AG09319 (cell line): ENCODE results near the gene ST8SIA4.

Experiments
- DNase-seq: peaks from one replicate; pipeline ENCODE4 v3.0.0-alpha.2; 2010; ENCODE audit warnings: low read depth; ENCODE audit errors: extremely low read depth
- CTCF ChIP-seq: IDR thresholded peaks from 2 replicates; pipeline ENCODE4 v1.5.1; 2011; ENCODE audit warnings: low read depth, mild to moderate bottlenecking, inconsistent platforms, low read length, moderate library complexity

Gene ST8SIA4

GRCh38 chr5:100896054-100896453 is 7.0 kb downstream of the ST8SIA4 start:
- DNase-seq = no peak
- TF ChIP-seq CTCF = no peak

DNA sequence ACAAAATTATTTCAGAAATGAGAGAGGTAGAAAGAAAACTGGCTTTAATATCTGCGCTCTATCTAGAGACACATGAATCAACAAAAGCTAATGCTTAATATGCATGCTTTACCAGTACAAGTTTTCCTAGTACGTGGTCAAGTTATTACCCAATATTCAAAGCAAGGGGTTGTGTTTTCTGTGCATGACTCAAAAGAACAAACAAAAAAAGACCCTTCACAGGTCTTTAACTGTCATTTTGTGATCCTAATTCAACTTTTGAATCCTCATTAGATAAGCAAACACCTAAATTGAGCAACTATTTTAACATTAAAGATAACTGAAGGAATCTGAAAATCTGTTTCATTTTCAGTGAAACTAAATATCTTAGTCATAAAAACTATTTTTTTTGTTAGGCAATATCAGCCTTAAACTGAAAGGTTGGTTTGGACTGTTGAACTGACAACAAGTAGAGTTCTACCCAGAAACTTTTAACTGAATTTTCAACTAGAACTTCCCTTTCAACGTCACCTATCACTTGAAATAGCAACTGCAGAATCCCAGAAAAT is 12.5 kb downstream of the ST8SIA4 start:
- DNase-seq = no peak

GRCh38 chr5:100889896-100890295 is 13.2 kb downstream of the ST8SIA4 start:
- no peak for DNase-seq
- no peak for TF ChIP-seq CTCF

More for the DNA sequence above, 12.5 kb downstream of the ST8SIA4 start:
- TF ChIP-seq CTCF = no peak

GRCh38 chr5:100889165-100889743 is 13.8 kb downstream of the ST8SIA4 start:
- no peak for DNase-seq

DNA sequence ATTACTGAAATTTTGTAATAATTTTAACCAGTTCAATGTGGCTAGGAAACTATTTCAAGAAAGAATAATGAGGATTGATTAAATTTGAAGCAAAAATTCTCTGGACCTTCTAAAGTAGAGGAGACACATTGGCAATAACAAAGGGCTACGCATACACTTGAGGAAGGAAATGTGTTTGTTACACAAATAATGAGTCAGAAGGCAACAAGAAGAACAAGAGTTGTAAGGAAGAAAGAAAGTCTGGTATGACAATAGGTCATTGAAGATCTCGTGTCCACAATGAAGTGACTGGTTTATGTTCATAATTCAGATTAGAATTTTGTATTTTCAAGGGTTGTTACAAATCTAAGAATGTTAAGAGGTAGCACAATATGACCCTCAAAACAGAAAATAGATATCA is 25.8 kb downstream of the ST8SIA4 start:
- TF ChIP-seq CTCF = no peak
- no peak for DNase-seq

More at GRCh38 chr5:100889165-100889743, 13.8 kb downstream of the ST8SIA4 start:
- TF ChIP-seq CTCF = no peak

DNA sequence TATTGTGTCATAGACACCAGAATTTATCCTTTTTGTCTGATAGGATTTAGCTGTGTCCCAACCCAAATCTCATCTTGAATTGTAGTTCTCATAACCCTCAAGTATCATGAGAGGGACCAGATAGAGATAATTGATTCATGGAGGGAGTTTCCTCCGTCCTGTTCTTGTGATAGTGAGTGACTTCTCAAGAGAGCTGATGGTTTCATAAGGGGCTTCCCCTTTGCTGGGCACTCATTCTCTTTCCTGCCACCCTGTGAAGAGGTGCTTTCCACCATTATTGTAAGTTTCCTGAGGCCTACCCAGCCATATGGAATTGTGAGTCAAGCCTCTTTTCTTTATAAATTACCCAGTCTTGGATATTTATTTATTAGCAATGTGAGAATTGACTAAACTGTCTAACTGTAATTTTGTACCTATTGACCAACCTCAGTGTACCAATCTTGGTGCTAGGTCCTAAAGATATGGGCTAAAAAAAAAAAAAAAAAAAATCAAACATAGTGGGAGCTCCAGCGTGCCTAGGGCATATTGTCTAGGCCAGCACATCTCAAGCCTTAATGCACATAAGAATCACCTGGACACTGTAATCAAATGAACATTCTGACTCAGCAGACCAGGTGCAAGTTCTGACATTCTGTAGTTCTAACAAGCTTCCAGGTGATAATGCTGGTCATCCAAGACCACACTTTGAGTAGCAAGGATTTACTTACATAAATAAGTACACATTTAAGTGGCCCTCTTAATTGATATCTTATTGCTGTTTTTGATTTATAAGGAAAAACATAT is 30.5 kb downstream of the ST8SIA4 start:
- TF ChIP-seq CTCF = no peak
- DNase-seq = no peak

DNA sequence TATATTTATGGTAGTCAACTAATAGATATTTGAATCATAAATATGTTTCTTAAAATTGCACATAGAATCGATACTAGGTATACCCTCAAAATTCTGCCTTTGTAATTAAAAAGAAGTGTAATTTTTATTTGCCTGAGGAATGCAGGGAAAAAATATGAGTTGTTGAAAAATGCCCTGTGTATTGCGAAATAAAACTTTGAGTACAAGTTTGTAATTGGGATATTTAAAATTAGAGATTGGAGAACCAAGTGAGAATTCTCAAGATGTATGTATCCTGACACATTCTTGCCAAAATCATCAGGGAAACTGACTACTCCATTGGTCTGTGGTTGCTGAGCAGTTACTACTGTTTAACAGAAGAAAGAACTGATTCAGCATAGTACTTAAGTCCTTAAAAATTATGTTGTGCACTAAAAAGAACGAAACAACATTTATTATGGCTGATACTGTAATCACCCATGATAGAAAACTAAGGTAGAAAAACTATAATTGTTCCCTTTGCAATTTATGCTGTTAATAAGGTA is 36.0 kb downstream of the ST8SIA4 start:
- TF ChIP-seq CTCF = no peak
- DNase-seq = no peak
